WTC11 (cell line): ENCODE measurements around the gene CRACDL.

Source experiments
- CTCF ChIP-seq: fragments of 200-600 bp; IDR thresholded peaks from 2 replicates; pipeline ENCODE4 v1.8.0; 2022; ENCODE audit warnings: antibody characterized with exemption
- NFE2L1 ChIP-seq: sonication (generic); formaldehyde crosslinking; IDR thresholded peaks from 2 replicates; pipeline ENCODE4 v1.8.1; 2023; ENCODE audit warnings: missing genetic modification reagents
- PRDM15 ChIP-seq: sonication (generic); formaldehyde crosslinking; IDR thresholded peaks from 2 replicates; pipeline ENCODE4 v1.8.0; 2022; ENCODE audit warnings: missing genetic modification reagents
- TEAD4 ChIP-seq: sonication (generic); formaldehyde crosslinking; IDR thresholded peaks from 2 replicates; pipeline ENCODE4 v1.8.0; 2022; ENCODE audit warnings: mild to moderate bottlenecking, missing genetic modification reagents

GRCh38 chr2:98927027-98927426 is 9.0 kb downstream of the CRACDL start:
- TF ChIP-seq CTCF (no peak), TEAD4 (CRISPR knock-in tag) (no peak), PRDM15 (CRISPR knock-in tag) (no peak), NFE2L1 (CRISPR knock-in tag) (no peak)
